DOHH2 (cell line): Measurements from ENCODE around the gene CATSPER1.

Source experiments
- H3F3A ChIP-seq: fragments of 200-600 bp; sonication (generic), shearing (Covaris generic); 2 replicates; pipeline ENCODE4 v1.6.0; 2016; ENCODE audit warnings: antibody characterized with exemption, mild to moderate bottlenecking; ENCODE audit not compliant: control insufficient read depth, insufficient read depth
- H3K27ac ChIP-seq: fragments of 200-600 bp; sonication (generic); 2 replicates; pipeline ENCODE4 v1.5.1; 2014; ENCODE audit warnings: low read depth, mild to moderate bottlenecking, low read length, moderate library complexity
- H3K27me3 ChIP-seq: fragments of 200-600 bp; sonication (generic); 2 replicates; pipeline ENCODE4 v1.6.1; 2014; ENCODE audit warnings: mild to moderate bottlenecking, low read length, mixed read lengths; ENCODE audit not compliant: control insufficient read depth
- H3K36me3 ChIP-seq: fragments of 200-600 bp; sonication (generic); 2 replicates; pipeline ENCODE4 v1.6.1; 2014; ENCODE audit warnings: mild to moderate bottlenecking, low read length, moderate library complexity, mixed read lengths; ENCODE audit not compliant: control insufficient read depth
- H3K4me1 ChIP-seq: fragments of 200-600 bp; sonication (generic); 2 replicates; pipeline ENCODE4 v1.6.1; 2014; ENCODE audit warnings: mild to moderate bottlenecking, low read length, mixed read lengths; ENCODE audit not compliant: control insufficient read depth
- H3K4me2 ChIP-seq: fragments of 200-600 bp; sonication (generic); 2 replicates; pipeline ENCODE4 v1.6.0; 2014; ENCODE audit warnings: mild to moderate bottlenecking, low read length, moderate library complexity
- H3K4me3 ChIP-seq: fragments of 200-600 bp; sonication (generic); 2 replicates; pipeline ENCODE4 v1.5.1; 2014; ENCODE audit warnings: mild to moderate bottlenecking, low read length, mixed read lengths
- H3K79me2 ChIP-seq: fragments of 200-600 bp; sonication (generic); 2 replicates; pipeline ENCODE4 v1.6.1; 2014; ENCODE audit warnings: mild to moderate bottlenecking, low read length, mixed read lengths; ENCODE audit not compliant: control insufficient read depth
- H3K9me2 ChIP-seq: fragments of 200-600 bp; sonication (generic); replicated peaks from 2 replicates; pipeline ENCODE4 v1.6.1; 2014; ENCODE audit warnings: mild to moderate bottlenecking, low read length, mixed read lengths; ENCODE audit not compliant: control insufficient read depth
- H3K9me3 ChIP-seq: fragments of 200-600 bp; sonication (generic); 2 replicates; pipeline ENCODE4 v1.6.1; 2014; ENCODE audit warnings: antibody characterized with exemption, low read length, mixed read lengths; ENCODE audit not compliant: control insufficient read depth, insufficient read depth
- H4K20me1 ChIP-seq: fragments of 200-600 bp; sonication (generic); 2 replicates; pipeline ENCODE4 v1.6.0; 2014; ENCODE audit warnings: low read depth, mild to moderate bottlenecking, antibody characterized with exemption, low read length, moderate library complexity; ENCODE audit not compliant: control insufficient read depth, insufficient read depth
- EZH2phosphoT487 ChIP-seq: fragments of 200-600 bp; sonication (generic); IDR thresholded peaks from 2 replicates; pipeline ENCODE4 v1.6.1; 2017; ENCODE audit warnings: borderline replicate concordance, mild to moderate bottlenecking, antibody characterized with exemption, low read length, moderate library complexity, mixed read lengths
- TF ChIP-seq, protein P1 (sequence below): fragments of 200-600 bp; sonication (generic); IDR thresholded peaks from one replicate; pipeline ENCODE4 v1.5.1; 2014; ENCODE audit warnings: antibody characterized with exemption, mild to moderate bottlenecking, low read depth, low read length; ENCODE audit not compliant: poor library complexity, severe bottlenecking

Gene CATSPER1

DNA sequence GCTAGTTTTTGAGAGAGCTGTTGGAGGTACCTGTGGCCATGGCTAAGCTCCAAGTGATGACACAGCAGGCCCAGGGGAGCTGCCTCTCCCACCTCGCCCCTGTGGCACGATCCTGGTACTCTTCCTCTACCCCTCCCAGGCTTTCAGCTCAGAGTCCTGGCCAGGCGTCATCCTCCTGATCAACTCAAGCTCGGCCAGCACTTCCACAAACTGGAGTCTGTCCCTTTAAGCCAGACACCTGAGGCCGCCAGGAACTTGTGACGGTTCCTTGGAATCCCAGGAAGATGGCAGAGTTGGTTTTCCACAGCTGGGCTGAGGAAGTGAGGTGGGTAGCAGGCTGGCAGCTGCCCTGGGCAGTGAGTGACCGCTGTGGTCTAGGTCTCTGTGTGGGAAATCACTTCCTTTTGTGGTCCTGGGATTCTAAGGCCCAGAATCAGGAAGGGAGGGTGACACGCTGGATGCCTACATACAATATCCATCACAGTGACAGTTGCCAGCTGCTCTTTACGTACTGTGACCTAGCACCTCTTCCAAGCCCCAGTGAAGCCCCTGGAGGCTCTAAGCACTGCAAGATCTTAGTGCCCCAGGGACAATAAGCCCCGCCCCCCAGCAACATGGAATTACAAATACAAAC lies 17.7 kb downstream of the CATSPER1 start:
- no peak overlapping the region for H3K4me2 ChIP-seq
- no peak overlapping the region for H3K27ac ChIP-seq
- peaks cover 5% of the 10 kb centered on the region; the same call in 1 of the 2 replicates for H4K20me1 ChIP-seq
- no peaks in the 10 kb centered on the region for H3K9me2 ChIP-seq
- H3K4me1 ChIP-seq = peaks cover under 1% of the 10 kb centered on the region; the same call in 1 of the 2 replicates
- H3K4me3 ChIP-seq = no peak overlapping the region
- no peaks in the 10 kb centered on the region for H3K9me3 ChIP-seq
- peaks cover 11% of the 10 kb centered on the region for H3F3A ChIP-seq
- peaks cover 9% of the 10 kb centered on the region for H3K79me2 ChIP-seq
- 0 out of 2 replicates have a peak, but pooled peaks cover 5% of the 10 kb centered on the region for H3K27me3 ChIP-seq
- TF ChIP-seq EZH2phosphoT487 = no peak
- TF ChIP-seq, protein P1, sequence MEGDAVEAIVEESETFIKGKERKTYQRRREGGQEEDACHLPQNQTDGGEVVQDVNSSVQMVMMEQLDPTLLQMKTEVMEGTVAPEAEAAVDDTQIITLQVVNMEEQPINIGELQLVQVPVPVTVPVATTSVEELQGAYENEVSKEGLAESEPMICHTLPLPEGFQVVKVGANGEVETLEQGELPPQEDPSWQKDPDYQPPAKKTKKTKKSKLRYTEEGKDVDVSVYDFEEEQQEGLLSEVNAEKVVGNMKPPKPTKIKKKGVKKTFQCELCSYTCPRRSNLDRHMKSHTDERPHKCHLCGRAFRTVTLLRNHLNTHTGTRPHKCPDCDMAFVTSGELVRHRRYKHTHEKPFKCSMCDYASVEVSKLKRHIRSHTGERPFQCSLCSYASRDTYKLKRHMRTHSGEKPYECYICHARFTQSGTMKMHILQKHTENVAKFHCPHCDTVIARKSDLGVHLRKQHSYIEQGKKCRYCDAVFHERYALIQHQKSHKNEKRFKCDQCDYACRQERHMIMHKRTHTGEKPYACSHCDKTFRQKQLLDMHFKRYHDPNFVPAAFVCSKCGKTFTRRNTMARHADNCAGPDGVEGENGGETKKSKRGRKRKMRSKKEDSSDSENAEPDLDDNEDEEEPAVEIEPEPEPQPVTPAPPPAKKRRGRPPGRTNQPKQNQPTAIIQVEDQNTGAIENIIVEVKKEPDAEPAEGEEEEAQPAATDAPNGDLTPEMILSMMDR = no peak
- H3K36me3 ChIP-seq = peaks cover 22% of the 10 kb centered on the region

DNA sequence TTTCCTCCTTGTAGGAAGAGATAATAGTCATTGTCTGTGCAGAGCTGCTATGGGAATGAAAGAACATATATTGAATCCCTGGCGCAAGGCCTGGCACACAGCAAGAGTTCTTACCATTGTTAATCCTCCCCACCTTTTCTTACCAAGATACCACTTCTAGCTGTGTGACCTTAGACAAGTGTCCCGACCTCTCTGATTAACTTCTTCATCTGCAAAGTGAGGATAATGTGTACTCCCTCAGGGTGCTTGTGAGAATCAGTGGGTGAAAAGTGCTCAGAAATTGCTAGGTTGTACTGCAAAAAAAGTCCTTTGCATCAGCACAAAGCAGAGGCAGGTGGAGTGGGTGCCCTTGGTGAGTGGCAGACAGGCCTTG lies 18.2 kb downstream of the CATSPER1 start:
- TF ChIP-seq, protein P1 = no peak
- TF ChIP-seq EZH2phosphoT487 = no peak
- no peaks in the 10 kb centered on the region for H3K9me3 ChIP-seq
- no peaks in the 10 kb centered on the region for H3K9me2 ChIP-seq
- H3K36me3 ChIP-seq = peaks cover 26% of the 10 kb centered on the region
- peaks cover 5% of the 10 kb centered on the region; the same call in 1 of the 2 replicates for H4K20me1 ChIP-seq
- H3K79me2 ChIP-seq = peaks cover 14% of the 10 kb centered on the region
- H3K4me2 ChIP-seq = no peak overlapping the region
- no peak overlapping the region for H3K4me3 ChIP-seq
- peaks cover 11% of the 10 kb centered on the region for H3F3A ChIP-seq
- H3K27me3 ChIP-seq = 0 out of 2 replicates have a peak, but pooled peaks cover 5% of the 10 kb centered on the region
- no peak overlapping the region for H3K27ac ChIP-seq
- H3K4me1 ChIP-seq = peaks cover 6% of the 10 kb centered on the region

DNA sequence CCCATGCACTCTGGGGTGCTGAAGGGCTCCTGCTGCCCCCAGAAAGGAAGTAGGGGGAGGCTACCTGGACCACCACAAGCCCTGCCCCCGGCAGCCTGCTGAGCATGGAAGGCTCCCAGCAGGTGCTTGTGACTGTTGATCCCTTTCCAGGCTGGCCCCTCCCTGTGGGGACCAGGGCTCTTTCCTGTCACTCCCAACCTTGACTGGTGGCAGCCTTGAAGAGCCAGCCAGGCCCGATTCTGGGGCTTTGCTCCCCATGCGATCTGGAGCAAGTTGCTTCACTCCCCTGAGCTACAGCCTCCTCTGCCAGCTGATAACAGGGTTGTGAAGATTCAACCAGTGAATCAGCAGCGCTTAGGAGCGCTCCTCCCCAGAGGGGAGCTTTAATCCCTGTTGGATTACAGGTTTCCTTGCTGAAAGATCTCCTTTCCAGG lies 19.1 kb downstream of the CATSPER1 start:
- H4K20me1 ChIP-seq = peaks cover 5% of the 10 kb centered on the region; the same call in 1 of the 2 replicates
- H3K4me3 ChIP-seq = no peak overlapping the region
- H3K4me2 ChIP-seq = no peak overlapping the region
- H3K4me1 ChIP-seq = peaks cover 6% of the 10 kb centered on the region
- peaks cover 30% of the 10 kb centered on the region for H3K36me3 ChIP-seq
- no peak for TF ChIP-seq EZH2phosphoT487
- TF ChIP-seq, protein P1 = no peak
- H3K27ac ChIP-seq = no peak overlapping the region
- peaks cover 11% of the 10 kb centered on the region for H3F3A ChIP-seq
- H3K9me2 ChIP-seq = no peaks in the 10 kb centered on the region
- H3K79me2 ChIP-seq = peaks cover 19% of the 10 kb centered on the region
- 0 out of 2 replicates have a peak, but pooled peaks cover 5% of the 10 kb centered on the region for H3K27me3 ChIP-seq
- no peaks in the 10 kb centered on the region for H3K9me3 ChIP-seq
